K562 (cell line): ENCODE results near the gene TLE6. TPM values are rescaled to one million over a fixed set of nuclear protein-coding genes. Genes with fewer than 3 reads are reported as not detected.

Experiments
- ARID3A ChIP-seq: IDR thresholded peaks from 2 replicates; pipeline ENCODE4 v1.6.1; 2012; ENCODE audit warnings: low read depth, low read length, improper control_type of control experiment, borderline replicate concordance
- IRF2 ChIP-seq: sonication (generic); formaldehyde crosslinking; IDR thresholded peaks from 2 replicates; pipeline ENCODE4 v1.8.1; 2022; ENCODE audit warnings: mild to moderate bottlenecking, missing genetic modification reagents
- MYBL2 ChIP-seq, 2 experiments: fragments of 450-650 bp in 1 of 2; sonication (generic) in 1 of 2; formaldehyde crosslinking in 1 of 2; IDR thresholded peaks; 2 replicates each; pipeline versions ENCODE4 v1.6.1 to v1.8.1; 2017 to 2022; ENCODE audit warnings: borderline replicate concordance in 1 of 2, inconsistent platforms in 1 of 2, low read depth in 1 of 2, mild to moderate bottlenecking in 1 of 2, missing genetic modification reagents in 1 of 2, moderate library complexity in 1 of 2
- NEUROD1 ChIP-seq: fragments of 150-350 bp; IDR thresholded peaks from 2 replicates; pipeline ENCODE4 v1.6.1; 2014; ENCODE audit warnings: borderline replicate concordance, low read length, low read depth; ENCODE audit not compliant: partially characterized antibody
- PCBP1 ChIP-seq: fragments of 200-400 bp; formaldehyde crosslinking; IDR thresholded peaks from 2 replicates; pipeline ENCODE4 v1.6.1; 2018; ENCODE audit warnings: mild to moderate bottlenecking, low read depth, low read length; ENCODE audit not compliant: poor library complexity, severe bottlenecking
- SNIP1 ChIP-seq: fragments of 450-650 bp; IDR thresholded peaks from 2 replicates; pipeline ENCODE4 v1.7.1; 2017; ENCODE audit warnings: low read depth, mild to moderate bottlenecking
- SP2 ChIP-seq: IDR thresholded peaks from 2 replicates; pipeline ENCODE4 v1.6.1; 2011; ENCODE audit warnings: mild to moderate bottlenecking, low read depth, low read length, moderate library complexity; ENCODE audit not compliant: poor library complexity, severe bottlenecking; ENCODE audit errors: extremely low read depth
- TEAD2 ChIP-seq: fragments of 450-650 bp; IDR thresholded peaks from 2 replicates; pipeline ENCODE4 v1.6.1; 2016; ENCODE audit warnings: missing genetic modification characterization, control low read depth, missing compliant biosample characterization
- ZNF589 ChIP-seq: fragments of 200-800 bp; sonication (Bioruptor generic); IDR thresholded peaks from 2 replicates; pipeline ENCODE4 v1.6.1; 2016; ENCODE audit warnings: low read depth, missing genetic modification characterization, missing compliant biosample characterization
- polyA plus RNA-seq, 8 experiments: library from polyadenylated mRNA; depleted of rRNA in 4 of 8; stranded (reverse) in 5 of 8; unstranded in 3 of 8; fragments of >200 nt; fragmentation: Nextera tagmentation in 2 of 8; fragmentation: Illumina TruSeq in 1 of 8; extraction: Ambion mirVana in 2 of 8; extraction: Trizol in 1 of 8; gene quantifications; 2 replicates each; pipeline versions ENCODE4 v1.2.1 to v1.2.3, GENCODE V29; 2011 to 2014; ENCODE audit warnings: inconsistent platforms in 1 of 8, missing spikeins in 1 of 8
- total RNA-seq, 7 experiments: library from RNA; depleted of rRNA in 6 of 7; stranded (reverse); fragments of >200 nt in 6 of 7; fragmentation: Illumina TruSeq in 2 of 7; extraction: Trizol in 2 of 7; gene quantifications; 2 replicates each; pipeline versions ENCODE4 v1.2.1 to v1.2.3, GENCODE V29; 2011 to 2021; ENCODE audit warnings: low replicate concordance in 1 of 7
- TF ChIP-seq, protein P1 (sequence below): fragments of 450-650 bp; IDR thresholded peaks from 2 replicates; pipeline ENCODE4 v1.6.1; 2016; ENCODE audit warnings: mild to moderate bottlenecking, moderate library complexity
- TF ChIP-seq, protein P2 (sequence below): conservative IDR thresholded peaks from 2 replicates; pipeline ENCODE4 v1.6.1; 2011; ENCODE audit warnings: low read depth, mild to moderate bottlenecking, low read length; ENCODE audit not compliant: control insufficient read depth

Gene TLE6
- total and polyA plus RNA-seq, 9 of the 15 experiments (the other 6 are each of a cell fraction or from before 2014, with no cell fraction given), result 1.1 to 6.1 (median 2.5) TPM

DNA sequence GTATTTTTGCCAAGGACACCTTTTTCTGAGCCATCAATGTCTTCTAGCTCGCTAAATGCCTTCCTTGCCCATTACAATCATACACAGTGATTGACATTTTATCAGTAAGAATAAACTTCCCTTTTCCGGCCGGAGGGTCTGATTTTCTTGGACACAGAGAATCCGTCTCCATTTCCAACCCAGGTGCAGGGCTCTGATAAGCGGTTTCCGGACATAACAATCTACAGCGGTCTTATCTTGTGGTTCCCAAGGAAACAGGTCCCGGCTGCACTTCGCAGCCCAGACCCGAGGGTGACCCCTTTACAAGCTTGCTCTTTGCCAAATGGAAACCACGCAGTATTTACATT, 27.5 kb upstream of the TLE6 start (continued):
- TF ChIP-seq, protein P1, sequence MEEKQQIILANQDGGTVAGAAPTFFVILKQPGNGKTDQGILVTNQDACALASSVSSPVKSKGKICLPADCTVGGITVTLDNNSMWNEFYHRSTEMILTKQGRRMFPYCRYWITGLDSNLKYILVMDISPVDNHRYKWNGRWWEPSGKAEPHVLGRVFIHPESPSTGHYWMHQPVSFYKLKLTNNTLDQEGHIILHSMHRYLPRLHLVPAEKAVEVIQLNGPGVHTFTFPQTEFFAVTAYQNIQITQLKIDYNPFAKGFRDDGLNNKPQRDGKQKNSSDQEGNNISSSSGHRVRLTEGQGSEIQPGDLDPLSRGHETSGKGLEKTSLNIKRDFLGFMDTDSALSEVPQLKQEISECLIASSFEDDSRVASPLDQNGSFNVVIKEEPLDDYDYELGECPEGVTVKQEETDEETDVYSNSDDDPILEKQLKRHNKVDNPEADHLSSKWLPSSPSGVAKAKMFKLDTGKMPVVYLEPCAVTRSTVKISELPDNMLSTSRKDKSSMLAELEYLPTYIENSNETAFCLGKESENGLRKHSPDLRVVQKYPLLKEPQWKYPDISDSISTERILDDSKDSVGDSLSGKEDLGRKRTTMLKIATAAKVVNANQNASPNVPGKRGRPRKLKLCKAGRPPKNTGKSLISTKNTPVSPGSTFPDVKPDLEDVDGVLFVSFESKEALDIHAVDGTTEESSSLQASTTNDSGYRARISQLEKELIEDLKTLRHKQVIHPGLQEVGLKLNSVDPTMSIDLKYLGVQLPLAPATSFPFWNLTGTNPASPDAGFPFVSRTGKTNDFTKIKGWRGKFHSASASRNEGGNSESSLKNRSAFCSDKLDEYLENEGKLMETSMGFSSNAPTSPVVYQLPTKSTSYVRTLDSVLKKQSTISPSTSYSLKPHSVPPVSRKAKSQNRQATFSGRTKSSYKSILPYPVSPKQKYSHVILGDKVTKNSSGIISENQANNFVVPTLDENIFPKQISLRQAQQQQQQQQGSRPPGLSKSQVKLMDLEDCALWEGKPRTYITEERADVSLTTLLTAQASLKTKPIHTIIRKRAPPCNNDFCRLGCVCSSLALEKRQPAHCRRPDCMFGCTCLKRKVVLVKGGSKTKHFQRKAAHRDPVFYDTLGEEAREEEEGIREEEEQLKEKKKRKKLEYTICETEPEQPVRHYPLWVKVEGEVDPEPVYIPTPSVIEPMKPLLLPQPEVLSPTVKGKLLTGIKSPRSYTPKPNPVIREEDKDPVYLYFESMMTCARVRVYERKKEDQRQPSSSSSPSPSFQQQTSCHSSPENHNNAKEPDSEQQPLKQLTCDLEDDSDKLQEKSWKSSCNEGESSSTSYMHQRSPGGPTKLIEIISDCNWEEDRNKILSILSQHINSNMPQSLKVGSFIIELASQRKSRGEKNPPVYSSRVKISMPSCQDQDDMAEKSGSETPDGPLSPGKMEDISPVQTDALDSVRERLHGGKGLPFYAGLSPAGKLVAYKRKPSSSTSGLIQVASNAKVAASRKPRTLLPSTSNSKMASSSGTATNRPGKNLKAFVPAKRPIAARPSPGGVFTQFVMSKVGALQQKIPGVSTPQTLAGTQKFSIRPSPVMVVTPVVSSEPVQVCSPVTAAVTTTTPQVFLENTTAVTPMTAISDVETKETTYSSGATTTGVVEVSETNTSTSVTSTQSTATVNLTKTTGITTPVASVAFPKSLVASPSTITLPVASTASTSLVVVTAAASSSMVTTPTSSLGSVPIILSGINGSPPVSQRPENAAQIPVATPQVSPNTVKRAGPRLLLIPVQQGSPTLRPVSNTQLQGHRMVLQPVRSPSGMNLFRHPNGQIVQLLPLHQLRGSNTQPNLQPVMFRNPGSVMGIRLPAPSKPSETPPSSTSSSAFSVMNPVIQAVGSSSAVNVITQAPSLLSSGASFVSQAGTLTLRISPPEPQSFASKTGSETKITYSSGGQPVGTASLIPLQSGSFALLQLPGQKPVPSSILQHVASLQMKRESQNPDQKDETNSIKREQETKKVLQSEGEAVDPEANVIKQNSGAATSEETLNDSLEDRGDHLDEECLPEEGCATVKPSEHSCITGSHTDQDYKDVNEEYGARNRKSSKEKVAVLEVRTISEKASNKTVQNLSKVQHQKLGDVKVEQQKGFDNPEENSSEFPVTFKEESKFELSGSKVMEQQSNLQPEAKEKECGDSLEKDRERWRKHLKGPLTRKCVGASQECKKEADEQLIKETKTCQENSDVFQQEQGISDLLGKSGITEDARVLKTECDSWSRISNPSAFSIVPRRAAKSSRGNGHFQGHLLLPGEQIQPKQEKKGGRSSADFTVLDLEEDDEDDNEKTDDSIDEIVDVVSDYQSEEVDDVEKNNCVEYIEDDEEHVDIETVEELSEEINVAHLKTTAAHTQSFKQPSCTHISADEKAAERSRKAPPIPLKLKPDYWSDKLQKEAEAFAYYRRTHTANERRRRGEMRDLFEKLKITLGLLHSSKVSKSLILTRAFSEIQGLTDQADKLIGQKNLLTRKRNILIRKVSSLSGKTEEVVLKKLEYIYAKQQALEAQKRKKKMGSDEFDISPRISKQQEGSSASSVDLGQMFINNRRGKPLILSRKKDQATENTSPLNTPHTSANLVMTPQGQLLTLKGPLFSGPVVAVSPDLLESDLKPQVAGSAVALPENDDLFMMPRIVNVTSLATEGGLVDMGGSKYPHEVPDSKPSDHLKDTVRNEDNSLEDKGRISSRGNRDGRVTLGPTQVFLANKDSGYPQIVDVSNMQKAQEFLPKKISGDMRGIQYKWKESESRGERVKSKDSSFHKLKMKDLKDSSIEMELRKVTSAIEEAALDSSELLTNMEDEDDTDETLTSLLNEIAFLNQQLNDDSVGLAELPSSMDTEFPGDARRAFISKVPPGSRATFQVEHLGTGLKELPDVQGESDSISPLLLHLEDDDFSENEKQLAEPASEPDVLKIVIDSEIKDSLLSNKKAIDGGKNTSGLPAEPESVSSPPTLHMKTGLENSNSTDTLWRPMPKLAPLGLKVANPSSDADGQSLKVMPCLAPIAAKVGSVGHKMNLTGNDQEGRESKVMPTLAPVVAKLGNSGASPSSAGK, result no peak; the same call in 1 of the 2 replicates
- TF ChIP-seq TEAD2 (tag) (peak; percentile 43; the same call in 1 of the 2 replicates), PCBP1 (no peak), SP2 (no peak), ARID3A (peak; percentile 93), IRF2 (no peak), MYBL2 (IDR thresholded peaks at IDR 0.05; ENCODE audit: low read depth) (no peak), MYBL2 (CRISPR knock-in tag; IDR thresholded peaks at IDR 0.05; ENCODE audit: borderline replicate concordance) (no peak), ZNF589 (CRISPR knock-in tag) (peak; percentile 97), NEUROD1 (peak; percentile 85), SNIP1 (no peak)
- TF ChIP-seq, protein P2, sequence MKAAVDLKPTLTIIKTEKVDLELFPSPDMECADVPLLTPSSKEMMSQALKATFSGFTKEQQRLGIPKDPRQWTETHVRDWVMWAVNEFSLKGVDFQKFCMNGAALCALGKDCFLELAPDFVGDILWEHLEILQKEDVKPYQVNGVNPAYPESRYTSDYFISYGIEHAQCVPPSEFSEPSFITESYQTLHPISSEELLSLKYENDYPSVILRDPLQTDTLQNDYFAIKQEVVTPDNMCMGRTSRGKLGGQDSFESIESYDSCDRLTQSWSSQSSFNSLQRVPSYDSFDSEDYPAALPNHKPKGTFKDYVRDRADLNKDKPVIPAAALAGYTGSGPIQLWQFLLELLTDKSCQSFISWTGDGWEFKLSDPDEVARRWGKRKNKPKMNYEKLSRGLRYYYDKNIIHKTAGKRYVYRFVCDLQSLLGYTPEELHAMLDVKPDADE, result peak; percentile 90
